HG03354 (cell line): ENCODE data around the gene AP5M1.
"Not testable (repeated sequence)": the region's sequence is repeated elsewhere in the genome, so short reads cannot be mapped to it uniquely, and the experiment has no call there.

ENCODE experiments used
- ATAC-seq: cut with Tn5 transposase; IDR thresholded peaks from one replicate; pipeline ENCODE4 v1.9.1; 2021; ENCODE audit warnings: mild to moderate bottlenecking; ENCODE audit not compliant: unreplicated experiment, poor library complexity, severe bottlenecking

Gene AP5M1

GRCh38 chr14:57268161-57269069, at the start of gene AP5M1, which contains the start of gene EXOC5:
TSS of gene AP5M1 (plus strand) at chr14:57268971. CDS start at chr14:57269315, 344 bp downstream.
TSS of gene EXOC5 (minus strand) at chr14:57268905. CDS start at chr14:57268648, 257 bp downstream.
- peak; percentile 87 for ATAC-seq

- ATAC-seq = no peak
These were observed 46.8 kb upstream of the AP5M1 start for GRCh38 chr14:57221931-57222330.

GRCh38 chr14:57227083-57227482, 41.7 kb upstream of the AP5M1 start:
- no peak for ATAC-seq

- ATAC-seq = not testable (repeated sequence)
These were observed 40.5 kb upstream of the AP5M1 start for GRCh38 chr14:57228320-57228719.

GRCh38 chr14:57232006-57232405, 36.8 kb upstream of the AP5M1 start:
- no peak for ATAC-seq

GRCh38 chr14:57240115-57240514, 28.7 kb upstream of the AP5M1 start:
- ATAC-seq = not testable (repeated sequence)

- no peak for ATAC-seq
These were observed 25.5 kb upstream of the AP5M1 start for GRCh38 chr14:57243320-57243719.

- no peak for ATAC-seq
These were observed 24.7 kb upstream of the AP5M1 start for GRCh38 chr14:57244106-57244505.

GRCh38 chr14:57245941-57246340, 22.8 kb upstream of the AP5M1 start:
- no peak for ATAC-seq

- no peak for ATAC-seq
These were observed 21.7 kb upstream of the AP5M1 start for GRCh38 chr14:57246933-57247657.

- peak; percentile 56 for ATAC-seq
These were observed 13.9 kb upstream of the AP5M1 start for GRCh38 chr14:57254884-57255283.

- ATAC-seq = not testable (repeated sequence)
These were observed 10.6 kb upstream of the AP5M1 start for GRCh38 chr14:57258221-57258620.

- ATAC-seq = no peak
These were observed 9.1 kb upstream of the AP5M1 start for GRCh38 chr14:57259672-57260071.

GRCh38 chr14:57261604-57262003, 7.2 kb upstream of the AP5M1 start:
- no peak for ATAC-seq

- ATAC-seq = no peak
These were observed 6.7 kb upstream of the AP5M1 start for GRCh38 chr14:57262117-57262516.

- no peak for ATAC-seq
These were observed 2.7 kb upstream of the AP5M1 start for GRCh38 chr14:57266065-57266464.

GRCh38 chr14:57273236-57273635, 4.5 kb downstream of the AP5M1 start:
- ATAC-seq = no peak

- ATAC-seq = no peak
These were observed 5.8 kb downstream of the AP5M1 start for GRCh38 chr14:57274551-57274950.

GRCh38 chr14:57275023-57275664, 6.4 kb downstream of the AP5M1 start:
- no peak for ATAC-seq

GRCh38 chr14:57277062-57277461, 8.3 kb downstream of the AP5M1 start:
- ATAC-seq = no peak
